ENCODE results near the gene FOCAD. TPM values are rescaled to one million over a fixed set of nuclear protein-coding genes. Genes with fewer than 3 reads are reported as not detected.

Gene FOCAD
- total RNA-seq, 2 experiments from 2014 or later = 13.8 to 18.5 TPM

- no peaks in the 10 kb centered on the region for H3K9me2 ChIP-seq (ENCODE audit: insufficient read depth, low read length)
- no peak overlapping the region for H3K4me2 ChIP-seq (ENCODE audit: low read length)
- H3K4me3 ChIP-seq (ENCODE audit: low read depth, low read length, poor library complexity, severe bottlenecking) = no peak overlapping the region
- no TSS peak for BruUV-seq (replicated peaks)
- DNase-seq (ENCODE audit: low spot score) = no peak
- ChIA-PET CTCF (ENCODE audit: unreplicated experiment) (no interaction called here), POLR2A (interaction anchor here (0.6 to 1.3 kb wide), 3 partner anchors 11 to 368 kb away, joined by 3 to 6 read pairs (median 5); no protein-coding TSS in a partner anchor)
- no peaks in the 10 kb centered on the region; the same call in 1 of the 2 replicates for H4K20me1 ChIP-seq (ENCODE audit: insufficient read depth, low read length)
- no peaks in the 10 kb centered on the region for H3K79me2 ChIP-seq (ENCODE audit: insufficient read depth, low read depth, low read length)
- H3K36me3 ChIP-seq (ENCODE audit: insufficient read depth, low read length) = no peaks in the 10 kb centered on the region
- no peak overlapping the region for H2AFZ ChIP-seq (ENCODE audit: low read length)
- H3K9me3 ChIP-seq (ENCODE audit: low read length) = no peaks in the 10 kb centered on the region
- intact Hi-C loops (cut with micrococcal nuclease; ENCODE audit: unreplicated experiment) = no loop called here
- H3K27ac ChIP-seq (ENCODE audit: low read depth, low read length, poor library complexity, severe bottlenecking) = no peak overlapping the region
- H3K4me1 ChIP-seq (ENCODE audit: insufficient read depth, low read length, poor library complexity, severe bottlenecking) = no peaks in the 10 kb centered on the region
- TF ChIP-seq EZH2phosphoT487 (IDR thresholded peaks at IDR 0.05; ENCODE audit: borderline replicate concordance, low read depth, low read length) (no peak), CTCF (conservative IDR thresholded peaks at IDR 0.05; ENCODE audit: low read length) (no peak)
These were observed 17.0 kb downstream of the FOCAD start for GRCh38 chr9:20701060-20701459.

GRCh38 chr9:20702570-20702969, 18.5 kb downstream of the FOCAD start:
- H3K4me2 ChIP-seq (ENCODE audit: low read length) = no peak overlapping the region
- no peaks in the 10 kb centered on the region for H3K4me1 ChIP-seq (ENCODE audit: insufficient read depth, low read length, poor library complexity, severe bottlenecking)
- H3K9me2 ChIP-seq (ENCODE audit: insufficient read depth, low read length) = no peaks in the 10 kb centered on the region
- H3K9me3 ChIP-seq (ENCODE audit: low read length) = no peaks in the 10 kb centered on the region
- H3K79me2 ChIP-seq (ENCODE audit: insufficient read depth, low read depth, low read length) = no peaks in the 10 kb centered on the region
- no peak overlapping the region for H3K4me3 ChIP-seq (ENCODE audit: low read depth, low read length, poor library complexity, severe bottlenecking)
- DNase-seq (ENCODE audit: low spot score) = no peak
- H4K20me1 ChIP-seq (ENCODE audit: insufficient read depth, low read length) = no peaks in the 10 kb centered on the region; the same call in 1 of the 2 replicates
- intact Hi-C loops (cut with micrococcal nuclease; ENCODE audit: unreplicated experiment) = no loop called here
- no peak overlapping the region for H3K27ac ChIP-seq (ENCODE audit: low read depth, low read length, poor library complexity, severe bottlenecking)
- ChIA-PET POLR2A (interaction anchor here (0.6 kb wide), 3 partner anchors 64 to 321 kb away, joined by 3 to 6 read pairs (median 3); no protein-coding TSS in a partner anchor), CTCF (ENCODE audit: unreplicated experiment) (interaction anchor here (0.6 kb wide), 1 partner anchor 222 kb away, joined by 3 read pairs; no protein-coding TSS in a partner anchor)
- no peaks in the 10 kb centered on the region for H3K36me3 ChIP-seq (ENCODE audit: insufficient read depth, low read length)
- TF ChIP-seq CTCF (conservative IDR thresholded peaks at IDR 0.05; ENCODE audit: low read length) (no peak), EZH2phosphoT487 (IDR thresholded peaks at IDR 0.05; ENCODE audit: borderline replicate concordance, low read depth, low read length) (no peak)
- no peak overlapping the region for H2AFZ ChIP-seq (ENCODE audit: low read length)
- BruUV-seq (replicated peaks) = no TSS peak

DNA sequence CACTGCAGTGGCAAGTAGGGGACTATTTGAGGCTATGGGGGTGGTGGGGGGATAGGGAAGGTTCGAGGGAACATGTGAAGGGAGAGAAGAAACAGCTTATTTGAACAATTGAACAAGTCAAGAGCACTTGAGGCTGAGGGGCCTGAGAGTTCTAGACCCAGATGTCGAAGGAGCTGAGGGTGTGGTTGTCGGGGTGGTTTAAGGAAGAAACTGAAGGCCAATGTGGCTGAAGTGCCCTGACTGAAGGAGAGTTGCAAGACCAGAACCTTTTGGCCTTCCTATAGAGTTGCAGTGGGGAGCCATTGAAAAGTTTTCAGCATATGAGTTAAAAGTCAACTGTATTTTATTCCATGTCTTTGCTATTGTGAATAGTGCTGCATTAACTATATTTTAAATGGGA, 19.1 kb downstream of the FOCAD start:
- H3K27ac ChIP-seq (ENCODE audit: low read depth, low read length, poor library complexity, severe bottlenecking) = no peak overlapping the region
- no peaks in the 10 kb centered on the region for H3K4me1 ChIP-seq (ENCODE audit: insufficient read depth, low read length, poor library complexity, severe bottlenecking)
- H3K4me2 ChIP-seq (ENCODE audit: low read length) = no peak overlapping the region
- ChIA-PET CTCF (ENCODE audit: unreplicated experiment) (interaction anchor here (0.6 kb wide), 1 partner anchor 221 kb away, joined by 3 read pairs; no protein-coding TSS in a partner anchor), POLR2A (interaction anchor here (0.6 kb wide), 2 partner anchors 231 to 320 kb away, joined by 3 to 6 read pairs; no protein-coding TSS in a partner anchor)
- BruUV-seq (replicated peaks) = no TSS peak
- H3K4me3 ChIP-seq (ENCODE audit: low read depth, low read length, poor library complexity, severe bottlenecking) = no peak overlapping the region
- no peak overlapping the region for H2AFZ ChIP-seq (ENCODE audit: low read length)
- intact Hi-C loops (cut with micrococcal nuclease; ENCODE audit: unreplicated experiment) = no loop called here
- DNase-seq (ENCODE audit: low spot score) = no peak
- no peak for TF ChIP-seq EZH2phosphoT487 (IDR thresholded peaks at IDR 0.05; ENCODE audit: borderline replicate concordance, low read depth, low read length)
- TF ChIP-seq CTCF (conservative IDR thresholded peaks at IDR 0.05; ENCODE audit: low read length) = no peak
- H3K36me3 ChIP-seq (ENCODE audit: insufficient read depth, low read length) = no peaks in the 10 kb centered on the region
- H3K79me2 ChIP-seq (ENCODE audit: insufficient read depth, low read depth, low read length) = no peaks in the 10 kb centered on the region
- no peaks in the 10 kb centered on the region for H3K9me3 ChIP-seq (ENCODE audit: low read length)
- no peaks in the 10 kb centered on the region; the same call in 1 of the 2 replicates for H4K20me1 ChIP-seq (ENCODE audit: insufficient read depth, low read length)
- no peaks in the 10 kb centered on the region for H3K9me2 ChIP-seq (ENCODE audit: insufficient read depth, low read length)
